Middle frontal gyrus (tissue), 1 donor: ENCODE measurements around the gene CD164.
"Not testable (repeated sequence)": the region's sequence is repeated elsewhere in the genome, so short reads cannot be mapped to it uniquely, and the experiment has no call there.

Experiments used
- DNase-seq: peaks from one replicate; pipeline ENCODE4 v3.0.0-alpha.2; 2015; ENCODE audit warnings: low spot score; ENCODE audit errors: extremely low spot score

The CD164 gene

DNA sequence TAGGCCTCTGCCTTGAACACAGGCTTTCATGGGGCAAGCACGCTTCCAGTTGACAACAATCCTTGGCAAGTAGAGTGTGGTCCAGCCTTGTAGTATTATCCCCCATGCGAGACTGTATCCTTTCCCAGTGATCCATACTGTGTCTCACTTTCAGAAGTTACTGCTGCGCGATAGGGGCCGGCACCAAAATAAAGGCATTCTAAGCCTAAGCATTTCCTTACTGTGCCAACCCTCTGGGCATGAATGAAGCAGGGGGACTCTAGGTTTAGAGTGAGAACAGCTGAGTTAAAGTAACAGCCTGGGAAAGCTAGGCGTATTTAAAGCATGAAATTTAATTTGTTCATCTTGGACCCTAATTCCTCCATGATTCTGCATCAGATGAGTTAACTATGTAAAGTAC, 39.4 kb downstream of the CD164 start:
- DNase-seq: no peak

GRCh38 chr6:109342506-109342905, 39.8 kb downstream of the CD164 start:
- DNase-seq: no peak

- DNase-seq: no peak
Observed at GRCh38 chr6:109340811-109341210, 41.5 kb downstream of the CD164 start.

GRCh38 chr6:109339906-109340678, 42.2 kb downstream of the CD164 start:
- no peak for DNase-seq

DNA sequence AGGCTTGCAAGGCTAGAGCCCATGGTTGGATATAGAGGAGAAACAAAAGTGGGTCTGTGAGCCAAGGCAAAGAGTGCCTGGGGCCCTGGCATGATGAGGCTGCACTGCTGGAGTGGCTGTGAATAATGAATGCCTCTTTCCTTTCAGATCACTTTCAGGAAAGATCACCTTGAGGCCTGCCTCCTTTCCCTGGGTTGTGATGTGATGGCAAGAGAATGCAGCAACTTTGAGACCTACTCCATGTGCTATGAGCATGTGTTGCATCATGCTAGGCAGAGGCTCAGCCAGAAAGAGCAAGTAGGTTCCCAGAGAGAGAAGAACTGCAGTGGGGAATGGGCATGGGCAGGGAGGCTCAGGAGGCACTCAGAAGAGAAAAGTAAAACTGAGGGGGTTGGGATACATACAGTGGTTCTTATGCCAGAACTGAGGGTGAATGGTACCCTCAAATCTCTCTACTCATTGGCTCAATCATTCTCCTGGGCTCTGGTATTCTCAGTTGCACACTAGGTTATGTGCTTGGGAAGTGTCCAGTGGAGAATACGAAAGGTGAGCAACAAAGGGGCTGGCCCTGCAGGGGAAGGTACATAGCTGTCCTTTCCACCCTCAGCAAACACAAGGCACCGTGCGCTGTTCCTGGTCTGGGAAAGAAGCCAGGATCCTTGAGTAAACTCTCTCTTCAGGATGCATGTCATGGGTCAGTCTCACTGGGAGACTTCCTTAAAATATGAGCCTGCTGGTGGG, 45.9 kb downstream of the CD164 start:
- no peak for DNase-seq

DNA sequence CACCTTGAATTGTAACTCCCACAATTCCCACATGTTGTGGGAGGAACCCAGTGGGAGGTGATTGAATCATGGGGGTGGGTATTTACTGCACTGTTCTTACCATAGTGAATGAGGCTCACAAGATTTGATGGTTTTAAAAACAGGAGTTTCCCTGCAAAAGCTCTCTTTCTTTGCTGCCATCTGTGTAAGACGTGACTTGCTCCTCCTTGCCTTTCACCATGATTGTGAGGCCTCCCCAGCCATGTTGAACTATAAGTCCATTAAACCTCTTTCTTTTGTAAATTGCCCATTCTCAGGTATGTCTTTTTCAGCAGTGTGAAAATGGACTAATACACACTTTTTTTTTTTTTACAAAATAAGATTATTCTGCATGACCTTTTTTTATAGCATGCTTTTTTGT, 48.4 kb downstream of the CD164 start:
- not testable (repeated sequence) for DNase-seq

DNA sequence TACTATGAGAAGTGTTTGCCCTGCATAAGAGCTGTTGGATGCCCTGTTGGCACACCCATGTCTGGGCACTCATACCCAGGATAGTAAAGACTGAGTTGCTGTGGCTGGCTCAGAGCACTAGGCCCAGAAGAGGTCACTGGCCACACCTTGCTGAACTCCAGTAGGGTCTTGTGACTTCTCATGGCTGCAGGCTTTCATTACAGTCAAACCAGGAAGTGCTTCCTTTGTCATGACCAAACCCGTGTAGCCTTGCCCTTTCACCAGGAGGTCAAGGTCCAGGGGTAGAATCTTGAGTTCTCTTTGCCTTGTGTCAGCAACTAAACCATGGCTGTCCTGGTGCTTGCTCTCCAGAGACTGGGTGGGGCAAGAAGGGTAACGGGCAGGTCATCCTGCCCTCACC, 49.5 kb downstream of the CD164 start:
- no peak for DNase-seq

- DNase-seq: no peak
Observed at GRCh38 chr6:109331081-109331480, 51.2 kb downstream of the CD164 start.

GRCh38 chr6:109330263-109330662, 52.0 kb downstream of the CD164 start:
- no peak for DNase-seq

DNA sequence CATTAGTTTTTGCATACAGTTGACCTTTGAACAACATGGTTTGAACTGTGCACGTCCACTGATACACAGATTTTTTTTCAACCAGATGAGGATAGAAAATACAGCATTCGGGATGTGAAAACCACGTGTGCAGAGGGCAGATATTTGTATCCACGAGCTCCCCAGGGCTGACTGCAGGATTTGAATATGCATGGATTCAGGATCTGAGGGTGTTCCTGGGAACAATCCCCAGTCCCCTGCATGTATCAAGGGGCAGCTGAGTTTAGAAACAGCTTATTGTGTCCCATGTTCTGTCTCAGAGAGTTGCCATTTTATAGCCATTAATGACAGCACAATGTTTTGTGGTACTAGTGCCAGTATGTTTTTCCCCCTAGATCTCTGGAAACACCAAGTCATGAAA, 53.6 kb downstream of the CD164 start:
- DNase-seq: no peak

- no peak for DNase-seq
Observed at GRCh38 chr6:109327959-109328358, 54.3 kb downstream of the CD164 start.

- DNase-seq: no peak
Observed at GRCh38 chr6:109327491-109327890, 54.8 kb downstream of the CD164 start.

DNA sequence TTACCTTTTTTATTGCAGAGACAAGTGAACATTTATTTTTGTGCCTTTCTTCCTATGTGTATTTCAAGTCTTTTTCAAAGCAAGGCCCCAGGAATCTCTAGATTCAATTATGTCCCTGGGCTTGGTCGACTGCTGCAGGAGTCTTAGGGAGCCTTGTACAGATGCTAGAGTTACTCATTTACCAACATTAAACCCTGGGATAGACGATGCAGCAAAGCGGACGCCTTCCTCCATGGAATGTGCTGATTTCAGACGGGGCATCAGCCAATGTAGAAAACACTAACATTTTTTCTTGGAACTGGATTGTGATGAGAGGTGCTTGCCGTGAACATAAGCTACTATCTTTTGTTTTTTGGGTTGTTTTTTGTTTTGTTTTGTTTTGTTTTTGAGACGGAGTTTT, 55.9 kb downstream of the CD164 start:
- no peak for DNase-seq

DNA sequence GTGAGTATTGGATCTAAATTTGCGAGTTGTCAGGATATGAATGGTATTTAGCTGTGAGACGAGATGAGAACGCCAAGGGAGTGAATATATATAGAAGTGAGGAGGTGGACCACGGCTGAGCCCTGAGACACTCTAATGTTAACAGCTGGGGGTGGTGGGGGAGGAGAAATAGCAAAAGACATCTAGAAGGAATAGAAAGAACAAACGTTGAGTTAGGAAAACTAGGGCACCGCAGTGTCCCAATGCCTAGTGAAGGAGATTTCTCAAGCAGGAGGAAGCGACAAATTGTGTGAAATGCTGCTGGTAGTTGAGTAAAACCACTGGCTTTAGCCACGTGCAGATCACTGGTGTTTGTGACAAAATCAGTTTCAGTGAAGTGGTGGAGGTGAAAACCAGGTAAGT, 56.9 kb downstream of the CD164 start:
- no peak for DNase-seq

DNA sequence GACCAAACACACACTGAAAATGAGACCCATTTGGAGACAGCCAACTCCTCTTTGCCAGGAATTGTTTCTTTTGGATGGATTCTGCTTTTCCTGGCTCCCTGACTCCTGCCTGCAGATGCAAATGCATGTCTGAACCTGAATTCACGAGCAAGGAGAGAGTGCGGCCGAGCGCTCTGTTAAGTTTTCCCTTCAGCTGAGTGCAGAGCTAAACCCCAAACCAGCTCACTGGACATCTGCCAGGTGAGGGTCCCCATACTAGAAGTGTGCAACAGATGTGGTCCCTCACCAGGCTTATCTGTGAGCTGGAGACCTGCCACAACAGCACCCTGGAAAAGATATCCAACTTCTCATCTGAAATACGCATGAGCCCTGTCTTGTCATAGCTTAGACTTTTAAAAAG, 59.0 kb downstream of the CD164 start:
- DNase-seq: no peak

DNA sequence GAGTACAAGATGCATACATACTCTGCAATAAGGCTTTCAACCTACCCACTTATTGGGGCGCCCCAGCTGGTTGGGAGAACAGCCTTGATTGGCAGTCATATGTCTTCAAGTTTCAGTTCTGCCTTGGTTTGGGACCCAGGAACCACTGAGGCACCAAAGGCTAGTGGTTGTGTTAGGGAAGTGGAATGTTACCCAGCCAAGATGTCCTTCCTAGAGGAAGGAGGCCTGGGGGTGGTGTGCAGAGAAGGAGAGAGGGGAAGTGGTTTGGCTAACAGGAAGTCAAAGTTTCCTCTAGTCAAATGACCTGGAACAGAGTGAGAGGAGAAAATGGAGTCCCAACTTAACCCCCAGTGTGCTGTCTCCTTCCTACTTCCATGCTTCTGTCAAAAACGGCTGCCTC, 59.4 kb downstream of the CD164 start:
- DNase-seq: no peak

DNA sequence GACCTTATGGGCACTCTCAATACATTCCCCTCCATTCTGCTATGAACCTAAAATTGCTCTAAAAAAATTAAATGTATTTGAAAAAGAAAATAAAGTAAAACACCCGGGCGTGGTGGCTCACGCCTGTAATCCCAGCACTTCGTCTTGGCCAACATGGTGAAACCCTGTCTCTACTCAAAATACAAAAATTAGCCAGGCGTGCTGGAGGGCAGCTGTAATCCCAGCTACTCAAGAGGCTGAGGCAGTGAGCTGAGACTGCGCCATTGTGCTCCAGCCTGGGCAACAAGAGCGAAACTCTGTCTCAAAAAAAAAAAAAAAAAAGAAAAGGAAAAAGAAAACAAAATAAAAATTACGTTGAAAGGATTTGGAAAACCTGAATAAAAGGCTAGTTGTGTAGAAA, 60.5 kb downstream of the CD164 start:
- no peak for DNase-seq

- DNase-seq: no peak
Observed at GRCh38 chr6:109320072-109320471, 62.2 kb downstream of the CD164 start.

DNA sequence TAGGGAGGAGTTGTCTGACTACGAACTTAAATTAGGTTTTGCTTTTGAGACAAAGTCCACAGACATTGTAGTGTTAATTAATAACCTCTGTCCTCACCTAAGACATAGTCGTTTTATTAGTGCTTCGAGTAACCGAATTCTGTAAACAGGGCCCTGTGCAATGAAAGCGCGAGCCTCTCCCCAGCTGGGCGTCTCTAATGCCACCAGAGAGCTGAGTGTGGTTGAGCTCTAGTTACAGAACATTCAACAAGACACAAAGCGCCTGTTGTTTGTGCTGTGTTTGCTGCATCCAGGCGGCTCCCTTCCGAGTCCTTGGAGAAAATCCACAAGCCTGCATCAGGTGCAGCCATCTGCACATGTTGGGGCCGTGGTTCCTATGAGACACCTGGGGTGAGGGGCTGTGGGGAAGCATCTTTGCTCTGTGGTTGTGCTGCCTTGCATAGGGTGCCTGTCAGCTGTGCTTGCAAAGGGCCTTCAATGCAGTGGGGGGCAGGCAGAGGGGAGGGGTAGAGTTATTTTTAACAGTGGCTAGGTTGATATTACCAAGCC, 63.9 kb downstream of the CD164 start:
- peak; percentile 59 for DNase-seq

- no peak for DNase-seq
Observed at GRCh38 chr6:109316909-109317308, 65.4 kb downstream of the CD164 start.
